GM19372 (cell line): ENCODE measurements around the gene LRRC18.

Source experiments
- ATAC-seq: cut with Tn5 transposase; IDR thresholded peaks from one replicate; pipeline ENCODE4 v1.9.1; 2021; ENCODE audit warnings: mild to moderate bottlenecking, low read depth, moderate library complexity; ENCODE audit not compliant: unreplicated experiment

Gene LRRC18

GRCh38 chr10:48884179-48885045, 55.2 kb downstream of the LRRC18 start:
- no peak for ATAC-seq

GRCh38 chr10:48883701-48884100, 55.9 kb downstream of the LRRC18 start:
- no peak for ATAC-seq

GRCh38 chr10:48882881-48883280, 56.8 kb downstream of the LRRC18 start:
- no peak for ATAC-seq

- no peak for ATAC-seq
Measured at GRCh38 chr10:48881937-48882336, 57.7 kb downstream of the LRRC18 start.

- no peak for ATAC-seq
Measured at GRCh38 chr10:48880016-48880705, 59.5 kb downstream of the LRRC18 start.

GRCh38 chr10:48879451-48879850, 60.2 kb downstream of the LRRC18 start:
- ATAC-seq: no peak

- no peak for ATAC-seq
Measured at GRCh38 chr10:48878091-48878490, 61.5 kb downstream of the LRRC18 start.

- no peak for ATAC-seq
Measured at GRCh38 chr10:48872234-48872633, 67.4 kb downstream of the LRRC18 start.
